GM12892 (cell line): ENCODE measurements around the gene SDK1.

Experiments
- POLR2A ChIP-seq: IDR thresholded peaks from 2 replicates; pipeline ENCODE4 v1.6.1; 2011; ENCODE audit warnings: low read depth, low read length, control low read depth
- POLR2AphosphoS5 ChIP-seq: IDR thresholded peaks from 2 replicates; pipeline ENCODE4 v1.6.1; 2011; ENCODE audit warnings: low read depth, low read length, control low read depth
- TAF1 ChIP-seq: IDR thresholded peaks from 2 replicates; pipeline ENCODE4 v1.6.1; 2011; ENCODE audit warnings: low read depth, mild to moderate bottlenecking, control low read depth, low read length, borderline replicate concordance

- TF ChIP-seq POLR2A (no peak), POLR2AphosphoS5 (no peak), TAF1 (no peak)
These were observed 839.9 kb downstream of the SDK1 start for GRCh38 chr7:4140933-4141332.
